ENCODE results near the gene PRAC2. TPM values are rescaled to one million over a fixed set of nuclear protein-coding genes. Genes with fewer than 3 reads are reported as not detected.

Gene PRAC2
- total and polyA plus RNA-seq, 2 of the 8 experiments (the other 6 are each of a cell fraction or from before 2014, with no cell fraction given) = not detected

- CTCF ChIA-PET (ENCODE audit: partially characterized antibody) = interaction anchor here (0.9 to 18.8 kb wide), 6 partner anchors 9 to 78 kb away, joined by 3 to 186 read pairs (median 10); no protein-coding TSS in a partner anchor
- peaks cover 63 to 88% (median 80%) of the 10 kb centered on the region in 4 experiments for H3K27me3 ChIP-seq (replicated peaks in 1 of 4; ENCODE audit: control insufficient read depth in 3 of 4, extremely low read depth in 1 of 4, insufficient read depth in 3 of 4, low read length in 3 of 4)
- WGBS, 2 experiments (ENCODE audit: extremely low coverage in 1 of 2, insufficient coverage in 1 of 2, insufficient read length in 1 of 2, insufficient replicate concordance in 2 of 2, low coverage in 1 of 2, low lambda C conversion rate in 2 of 2, missing lambda C conversion rate in 1 of 2) = 54% methylated on average over 3 of the region's 3 CpGs; no CpG with 5 or more reads in 1 of the 2 experiments
Measured at GRCh38 chr17:48756830-48757251, 33.9 kb downstream of the PRAC2 start.

More at GRCh38 chr17:48756830-48757251, 33.9 kb downstream of the PRAC2 start:
- Histone ChIP-seq H3K23me2 (ENCODE audit: low read depth, low read length) (peaks cover 2% of the 10 kb centered on the region; the same call in 1 of the 2 replicates), H2AK5ac (ENCODE audit: low read depth, low read length) (no peak overlapping the region), H3K79me2 (ENCODE audit: control insufficient read depth in 1 of 2, insufficient read depth in 2 of 2, low read length in 2 of 2) (no peaks in the 10 kb centered on the region), H3K4me3 (ENCODE audit: extremely low read depth in 1 of 4, insufficient read depth in 2 of 4, low read depth in 3 of 4, low read length in 4 of 4) (no peak overlapping the region), H2BK120ac (replicated peaks; ENCODE audit: low read depth, low read length) (no peak overlapping the region), H3K56ac (replicated peaks; ENCODE audit: insufficient read length, low read depth, low read length) (no peak overlapping the region), H3K36me3 (ENCODE audit: control insufficient read depth in 2 of 4, insufficient read depth in 4 of 4, low read length in 3 of 4) (no peaks in the 10 kb centered on the region; a peak in 1 of 8 replicates), H2AFZ (ENCODE audit: low read length) (no peak overlapping the region), H4K5ac (ENCODE audit: insufficient read length, low read depth, low read length) (no peak overlapping the region), H3K14ac (ENCODE audit: insufficient read length) (no peak overlapping the region), H2BK12ac (ENCODE audit: low read depth, low read length) (no peak overlapping the region), H3K9me3 (ENCODE audit: insufficient read depth in 2 of 2, low read depth in 1 of 2, low read length in 1 of 2) (no peaks in the 10 kb centered on the region), H3K18ac (ENCODE audit: extremely low read depth, low read length) (no peak overlapping the region), H3K27ac (ENCODE audit: low read depth, low read length) (no peak overlapping the region), H3K79me1 (ENCODE audit: low read depth, low read length) (no peaks in the 10 kb centered on the region), H3K4me2 (ENCODE audit: insufficient read depth in 1 of 2, low read depth in 2 of 2, low read length in 2 of 2) (no peak overlapping the region), H3K4me1 (replicated peaks in 1 of 4; ENCODE audit: control insufficient read depth in 3 of 4, insufficient read depth in 4 of 4, low read length in 3 of 4) (peaks cover 0 to 7% (median 3%) of the 10 kb centered on the region in 4 experiments; a peak in 4 of 7 replicates), H2BK5ac (ENCODE audit: low read depth, low read length) (no peak overlapping the region), H3K23ac (ENCODE audit: insufficient read length) (no peak overlapping the region), H4K91ac (replicated peaks; ENCODE audit: insufficient read length, low read length) (no peak overlapping the region), H4K8ac (ENCODE audit: extremely low read depth, insufficient read depth, low read length) (no peak overlapping the region), H4K20me1 (replicated peaks in 1 of 2; ENCODE audit: control insufficient read depth in 1 of 2, insufficient read depth in 2 of 2, low read length in 2 of 2) (peaks cover 15 to 25% of the 10 kb centered on the region in 2 experiments), H3K4ac (replicated peaks; ENCODE audit: insufficient read length, low read depth, low read length) (no peak overlapping the region), H2BK15ac (ENCODE audit: low read length) (no peak overlapping the region), H3K9ac (replicated peaks in 1 of 4; ENCODE audit: extremely low read depth in 1 of 4, low read depth in 3 of 4, low read length in 3 of 4) (no peak overlapping the region), H2BK20ac (ENCODE audit: low read length) (no peak overlapping the region)
- TF ChIP-seq CREB1 (IDR thresholded peaks at IDR 0.05) = no peak
- TF ChIP-seq BACH1 (IDR thresholded peaks at IDR 0.05; ENCODE audit: low read length) = no peak
- TF ChIP-seq EZH2 (IDR thresholded peaks at IDR 0.05; ENCODE audit: low read depth, low read length, severe bottlenecking) = peak; percentile 15
- no peak for DNase-seq (ENCODE audit: low read depth in 1 of 2, low spot score in 2 of 2)
- POLR2A ChIA-PET (ENCODE audit: partially characterized antibody) = interaction anchor here (2.1 kb wide), 1 partner anchor 9 kb away, joined by 6 read pairs; no protein-coding TSS in a partner anchor
- FAIRE-seq = no peak

Data from H1 (cell line).